Liver (tissue), 9 donors: ENCODE data around the gene CAPS. TPM values are rescaled to one million over a fixed set of nuclear protein-coding genes. Genes with fewer than 3 reads are reported as not detected.

ENCODE experiments used
- DNase-seq: peaks from one replicate; pipeline ENCODE4 v3.0.0-alpha.2; 2017; ENCODE audit warnings: low spot score
- H3K27ac ChIP-seq, 2 donors: one replicate each; pipeline ENCODE4 v1.7.0; 2013; ENCODE audit warnings: inconsistent platforms in 2 of 2, low read length in 2 of 2, control low read depth in 1 of 2, low read depth in 1 of 2, mild to moderate bottlenecking in 1 of 2
- H3K27me3 ChIP-seq, 4 donors: one replicate each; pipeline versions ENCODE4 v1.6.1 to v1.7.0; 2013; ENCODE audit warnings: low read length in 3 of 4, inconsistent platforms in 1 of 4, mild to moderate bottlenecking in 1 of 4, moderate library complexity in 1 of 4; ENCODE audit not compliant: control insufficient read depth in 4 of 4, insufficient read depth in 4 of 4
- H3K36me3 ChIP-seq, 4 donors: one replicate each; pipeline versions ENCODE4 v1.6.1 to v1.7.0; 2013; ENCODE audit warnings: low read length in 3 of 4, mild to moderate bottlenecking in 3 of 4, low read depth in 1 of 4, moderate library complexity in 1 of 4; ENCODE audit not compliant: control insufficient read depth in 4 of 4, insufficient read depth in 3 of 4
- H3K4me1 ChIP-seq, 4 donors: one replicate each; pipeline versions ENCODE4 v1.6.1 to v1.7.0; 2013; ENCODE audit warnings: low read length in 3 of 4, mild to moderate bottlenecking in 3 of 4, moderate library complexity in 1 of 4; ENCODE audit not compliant: control insufficient read depth in 4 of 4, insufficient read depth in 4 of 4
- H3K4me3 ChIP-seq, 3 donors: one replicate each; pipeline versions ENCODE4 v1.6.1 to v1.7.0; 2013; ENCODE audit warnings: low read length in 3 of 3, control low read depth in 1 of 3, low read depth in 1 of 3, mild to moderate bottlenecking in 1 of 3
- H3K9ac ChIP-seq, 2 donors: one replicate each; pipeline ENCODE4 v1.7.0; 2013; ENCODE audit warnings: low read length in 2 of 2, mild to moderate bottlenecking in 2 of 2, moderate library complexity in 2 of 2, control low read depth in 1 of 2, low read depth in 1 of 2
- H3K9me3 ChIP-seq, 4 donors: one replicate each; pipeline versions ENCODE4 v1.6.1 to v1.7.0; 2013; ENCODE audit warnings: low read length in 3 of 4; ENCODE audit not compliant: control insufficient read depth in 4 of 4
- EGR1 ChIP-seq, 2 donors: IDR thresholded peaks; 2 replicates each; pipeline ENCODE4 v1.6.1; 2016 to 2018; ENCODE audit warnings: antibody characterized with exemption in 2 of 2, low read depth in 2 of 2
- FOXA1 ChIP-seq: IDR thresholded peaks from 2 replicates; pipeline ENCODE4 v1.6.1; 2016; ENCODE audit warnings: antibody characterized with exemption
- FOXA2 ChIP-seq: IDR thresholded peaks from 2 replicates; pipeline ENCODE4 v1.6.1; 2016; ENCODE audit warnings: antibody characterized with exemption
- GABPA ChIP-seq, 2 donors: IDR thresholded peaks in 1 of 2; conservative IDR thresholded peaks in 1 of 2; 2 replicates each; pipeline ENCODE4 v1.6.1; 2016; ENCODE audit warnings: antibody characterized with exemption in 2 of 2, mild to moderate bottlenecking in 1 of 2, moderate library complexity in 1 of 2
- HNF4A ChIP-seq, 2 donors: conservative IDR thresholded peaks; 2 replicates each; pipeline ENCODE4 v1.6.1; 2016; ENCODE audit warnings: antibody characterized with exemption in 2 of 2, mild to moderate bottlenecking in 2 of 2
- HNF4G ChIP-seq: IDR thresholded peaks from 2 replicates; pipeline ENCODE4 v1.6.1; 2016; ENCODE audit warnings: antibody characterized with exemption
- JUND ChIP-seq, 2 donors: IDR thresholded peaks; 2 replicates each; pipeline ENCODE4 v1.6.1; 2016; ENCODE audit warnings: antibody characterized with exemption in 2 of 2
- NR2F2 ChIP-seq: IDR thresholded peaks from 2 replicates; pipeline ENCODE4 v1.6.1; 2016; ENCODE audit warnings: antibody characterized with exemption
- RAD21 ChIP-seq, 2 donors: IDR thresholded peaks; 2 replicates each; pipeline ENCODE4 v1.6.1; 2016; ENCODE audit warnings: antibody characterized with exemption in 2 of 2, mild to moderate bottlenecking in 2 of 2
- RXRA ChIP-seq, 2 donors: IDR thresholded peaks; 2 replicates each; pipeline ENCODE4 v1.6.1; 2017 to 2018; ENCODE audit warnings: antibody characterized with exemption in 2 of 2, mild to moderate bottlenecking in 1 of 2
- SP1 ChIP-seq: IDR thresholded peaks from 2 replicates; pipeline ENCODE4 v1.6.1; 2018; ENCODE audit warnings: antibody characterized with exemption, mild to moderate bottlenecking
- TAF1 ChIP-seq: conservative IDR thresholded peaks from 2 replicates; pipeline ENCODE4 v1.6.1; 2016; ENCODE audit warnings: antibody characterized with exemption, mild to moderate bottlenecking
- YY1 ChIP-seq: IDR thresholded peaks from 2 replicates; pipeline ENCODE4 v1.6.1; 2016; ENCODE audit warnings: antibody characterized with exemption, mild to moderate bottlenecking
- WGBS: extraction: QIAGEN DNeasy Blood & Tissue Kit; methylation state at CpG from one replicate; pipeline ENCODE4 v1.1.7; 2013; 5-methylcytosine and 5-hydroxymethylcytosine counted together
- polyA plus RNA-seq, 2 donors: library from polyadenylated mRNA; stranded (reverse) in 1 of 2; unstranded in 1 of 2; fragments of 200-250 nt in 1 of 2; fragments of >200 nt in 1 of 2; fragmentation: Nextera tagmentation in 1 of 2; extraction: Ambion mirVana in 1 of 2; gene quantifications; one replicate each; pipeline versions ENCODE4 v1.2.1 to v1.2.3, GENCODE V29; 2013 to 2015
- total RNA-seq, 2 donors: library from RNA; depleted of rRNA; stranded (reverse); fragments of >200 nt; gene quantifications; one replicate each; pipeline ENCODE4 v1.2.3, GENCODE V29; 2014
- TF ChIP-seq, protein P1 (sequence below): IDR thresholded peaks from 2 replicates; pipeline ENCODE4 v1.6.1; 2016; ENCODE audit warnings: antibody characterized with exemption
- TF ChIP-seq, protein P2 (sequence below): IDR thresholded peaks from 2 replicates; pipeline ENCODE4 v1.6.1; 2016; ENCODE audit warnings: antibody characterized with exemption, mild to moderate bottlenecking
- TF ChIP-seq, protein P3 (sequence below): IDR thresholded peaks from 2 replicates; pipeline ENCODE4 v1.6.1; 2016; ENCODE audit warnings: antibody characterized with exemption
- TF ChIP-seq, protein P4 (sequence below): IDR thresholded peaks from 2 replicates; pipeline ENCODE4 v1.6.1; 2016; ENCODE audit warnings: antibody characterized with exemption
- TF ChIP-seq, protein P5 (sequence below): fragments of 150-350 bp; IDR thresholded peaks from 2 replicates; pipeline ENCODE4 v1.5.1; 2017; ENCODE audit warnings: improper control_type of control experiment, low read depth, low read length; ENCODE audit not compliant: missing input control
- donor health status: healthy.
- donor health status: healthy.
- donor health status: healthy.
- donor health status: healthy.
- donor health status: healthy.

Gene CAPS
- total and polyA plus RNA-seq, 4 donors = 2.1 to 11.4 (median 3.5) TPM

DNA sequence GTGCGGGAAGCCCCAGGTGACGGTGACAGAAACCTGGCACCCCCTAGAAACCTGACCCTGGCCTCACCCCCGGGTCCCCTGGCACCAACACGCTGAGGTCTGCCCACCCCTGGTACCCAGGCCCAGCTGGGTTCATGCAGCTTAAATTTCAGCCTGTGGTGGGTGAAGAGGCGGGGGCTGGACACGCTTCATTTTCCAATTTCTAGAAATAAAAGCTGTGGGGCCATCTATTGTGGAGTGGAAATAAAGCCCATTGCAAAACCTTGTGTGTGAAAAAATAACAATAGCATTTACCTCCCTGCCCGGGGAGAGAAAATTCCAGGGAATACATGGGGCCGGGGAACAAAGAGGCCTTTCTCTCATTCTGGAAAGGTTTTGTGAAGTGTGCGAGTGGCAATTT is 36.2 kb upstream of the CAPS start:
- H3K36me3 ChIP-seq = no peaks in the 10 kb centered on the region
- H3K27me3 ChIP-seq = no peaks in the 10 kb centered on the region
- TF ChIP-seq HNF4A (conservative IDR thresholded peaks at IDR 0.05) (no peak), SP1 (no peak), TAF1 (no peak), FOXA2 (no peak), YY1 (no peak), HNF4G (no peak), GABPA (IDR thresholded peaks at IDR 0.05 in 1 of 2, conservative IDR thresholded peaks at IDR 0.05 in 1 of 2) (no peak), FOXA1 (no peak), RAD21 (IDR thresholded peaks at IDR 0.05) (no peak), RXRA (IDR thresholded peaks at IDR 0.05) (no peak), NR2F2 (no peak), EGR1 (IDR thresholded peaks at IDR 0.05; ENCODE audit: low read depth in 2 of 2) (no peak), JUND (IDR thresholded peaks at IDR 0.05) (no peak)
- TF ChIP-seq, protein P1, sequence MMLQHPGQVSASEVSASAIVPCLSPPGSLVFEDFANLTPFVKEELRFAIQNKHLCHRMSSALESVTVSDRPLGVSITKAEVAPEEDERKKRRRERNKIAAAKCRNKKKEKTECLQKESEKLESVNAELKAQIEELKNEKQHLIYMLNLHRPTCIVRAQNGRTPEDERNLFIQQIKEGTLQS = no peak
- TF ChIP-seq, protein P2, sequence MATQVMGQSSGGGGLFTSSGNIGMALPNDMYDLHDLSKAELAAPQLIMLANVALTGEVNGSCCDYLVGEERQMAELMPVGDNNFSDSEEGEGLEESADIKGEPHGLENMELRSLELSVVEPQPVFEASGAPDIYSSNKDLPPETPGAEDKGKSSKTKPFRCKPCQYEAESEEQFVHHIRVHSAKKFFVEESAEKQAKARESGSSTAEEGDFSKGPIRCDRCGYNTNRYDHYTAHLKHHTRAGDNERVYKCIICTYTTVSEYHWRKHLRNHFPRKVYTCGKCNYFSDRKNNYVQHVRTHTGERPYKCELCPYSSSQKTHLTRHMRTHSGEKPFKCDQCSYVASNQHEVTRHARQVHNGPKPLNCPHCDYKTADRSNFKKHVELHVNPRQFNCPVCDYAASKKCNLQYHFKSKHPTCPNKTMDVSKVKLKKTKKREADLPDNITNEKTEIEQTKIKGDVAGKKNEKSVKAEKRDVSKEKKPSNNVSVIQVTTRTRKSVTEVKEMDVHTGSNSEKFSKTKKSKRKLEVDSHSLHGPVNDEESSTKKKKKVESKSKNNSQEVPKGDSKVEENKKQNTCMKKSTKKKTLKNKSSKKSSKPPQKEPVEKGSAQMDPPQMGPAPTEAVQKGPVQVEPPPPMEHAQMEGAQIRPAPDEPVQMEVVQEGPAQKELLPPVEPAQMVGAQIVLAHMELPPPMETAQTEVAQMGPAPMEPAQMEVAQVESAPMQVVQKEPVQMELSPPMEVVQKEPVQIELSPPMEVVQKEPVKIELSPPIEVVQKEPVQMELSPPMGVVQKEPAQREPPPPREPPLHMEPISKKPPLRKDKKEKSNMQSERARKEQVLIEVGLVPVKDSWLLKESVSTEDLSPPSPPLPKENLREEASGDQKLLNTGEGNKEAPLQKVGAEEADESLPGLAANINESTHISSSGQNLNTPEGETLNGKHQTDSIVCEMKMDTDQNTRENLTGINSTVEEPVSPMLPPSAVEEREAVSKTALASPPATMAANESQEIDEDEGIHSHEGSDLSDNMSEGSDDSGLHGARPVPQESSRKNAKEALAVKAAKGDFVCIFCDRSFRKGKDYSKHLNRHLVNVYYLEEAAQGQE = no peak
- TF ChIP-seq, protein P3, sequence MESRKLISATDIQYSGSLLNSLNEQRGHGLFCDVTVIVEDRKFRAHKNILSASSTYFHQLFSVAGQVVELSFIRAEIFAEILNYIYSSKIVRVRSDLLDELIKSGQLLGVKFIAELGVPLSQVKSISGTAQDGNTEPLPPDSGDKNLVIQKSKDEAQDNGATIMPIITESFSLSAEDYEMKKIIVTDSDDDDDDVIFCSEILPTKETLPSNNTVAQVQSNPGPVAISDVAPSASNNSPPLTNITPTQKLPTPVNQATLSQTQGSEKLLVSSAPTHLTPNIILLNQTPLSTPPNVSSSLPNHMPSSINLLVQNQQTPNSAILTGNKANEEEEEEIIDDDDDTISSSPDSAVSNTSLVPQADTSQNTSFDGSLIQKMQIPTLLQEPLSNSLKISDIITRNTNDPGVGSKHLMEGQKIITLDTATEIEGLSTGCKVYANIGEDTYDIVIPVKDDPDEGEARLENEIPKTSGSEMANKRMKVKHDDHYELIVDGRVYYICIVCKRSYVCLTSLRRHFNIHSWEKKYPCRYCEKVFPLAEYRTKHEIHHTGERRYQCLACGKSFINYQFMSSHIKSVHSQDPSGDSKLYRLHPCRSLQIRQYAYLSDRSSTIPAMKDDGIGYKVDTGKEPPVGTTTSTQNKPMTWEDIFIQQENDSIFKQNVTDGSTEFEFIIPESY = no peak
- TF ChIP-seq, protein P4, sequence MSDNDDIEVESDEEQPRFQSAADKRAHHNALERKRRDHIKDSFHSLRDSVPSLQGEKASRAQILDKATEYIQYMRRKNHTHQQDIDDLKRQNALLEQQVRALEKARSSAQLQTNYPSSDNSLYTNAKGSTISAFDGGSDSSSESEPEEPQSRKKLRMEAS = no peak
- TF ChIP-seq, protein P5, sequence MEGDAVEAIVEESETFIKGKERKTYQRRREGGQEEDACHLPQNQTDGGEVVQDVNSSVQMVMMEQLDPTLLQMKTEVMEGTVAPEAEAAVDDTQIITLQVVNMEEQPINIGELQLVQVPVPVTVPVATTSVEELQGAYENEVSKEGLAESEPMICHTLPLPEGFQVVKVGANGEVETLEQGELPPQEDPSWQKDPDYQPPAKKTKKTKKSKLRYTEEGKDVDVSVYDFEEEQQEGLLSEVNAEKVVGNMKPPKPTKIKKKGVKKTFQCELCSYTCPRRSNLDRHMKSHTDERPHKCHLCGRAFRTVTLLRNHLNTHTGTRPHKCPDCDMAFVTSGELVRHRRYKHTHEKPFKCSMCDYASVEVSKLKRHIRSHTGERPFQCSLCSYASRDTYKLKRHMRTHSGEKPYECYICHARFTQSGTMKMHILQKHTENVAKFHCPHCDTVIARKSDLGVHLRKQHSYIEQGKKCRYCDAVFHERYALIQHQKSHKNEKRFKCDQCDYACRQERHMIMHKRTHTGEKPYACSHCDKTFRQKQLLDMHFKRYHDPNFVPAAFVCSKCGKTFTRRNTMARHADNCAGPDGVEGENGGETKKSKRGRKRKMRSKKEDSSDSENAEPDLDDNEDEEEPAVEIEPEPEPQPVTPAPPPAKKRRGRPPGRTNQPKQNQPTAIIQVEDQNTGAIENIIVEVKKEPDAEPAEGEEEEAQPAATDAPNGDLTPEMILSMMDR = no peak
- no peak overlapping the region for H3K27ac ChIP-seq
- WGBS = 86% methylated on average over 9 of the region's 9 CpGs
- H3K4me1 ChIP-seq = peaks cover 8 to 23% (median 14%) of the 10 kb centered on the region in 4 donors
- no peak overlapping the region for H3K4me3 ChIP-seq
- no peak overlapping the region for H3K9ac ChIP-seq
- no peak for DNase-seq
- H3K9me3 ChIP-seq = no peaks in the 10 kb centered on the region
